Measurements from ENCODE around the gene GPR107.

GRCh38 chr9:130090915-130091314, 37.2 kb downstream of the GPR107 start:
- TF ChIP-seq CTCF (IDR thresholded peaks at IDR 0.05) (no peak), EZH2 (IDR thresholded peaks at IDR 0.05; ENCODE audit: borderline replicate concordance, insufficient read depth, low read depth, low read length, poor library complexity, severe bottlenecking) (no peak)
